NCI-H1930 (cell line): ENCODE results near the gene KNDC1.
"Not testable (repeated sequence)": the region's sequence is repeated elsewhere in the genome, so short reads cannot be mapped to it uniquely, and the experiment has no call there.

Experiments
- DNase-seq, 2 experiments: peaks; one replicate each; lab custom pipeline; 2025; lab: John Stamatoyannopoulos, UW

KNDC1 gene

GRCh38 chr10:133224756-133225372, 64.8 kb downstream of the KNDC1 start:
- DNase-seq: no peak

- no peak for DNase-seq
Observed at GRCh38 chr10:133225707-133226191, 65.7 kb downstream of the KNDC1 start.

GRCh38 chr10:133226251-133226808, 66.3 kb downstream of the KNDC1 start:
- DNase-seq: no peak

- DNase-seq: no peak
Observed at GRCh38 chr10:133227256-133227655, 67.2 kb downstream of the KNDC1 start.

GRCh38 chr10:133229265-133230043, 69.4 kb downstream of the KNDC1 start:
- DNase-seq: no peak

- no peak for DNase-seq
Observed at GRCh38 chr10:133230044-133230361, 70.0 kb downstream of the KNDC1 start, which contains the start of gene UTF1. Gene UTF1, plus strand, starts transcription at chr10:133230217. Its CDS starts 72 bp downstream, at chr10:133230289.

GRCh38 chr10:133230387-133231195, 70.6 kb downstream of the KNDC1 start:
- DNase-seq: no peak

GRCh38 chr10:133231244-133231945, 71.4 kb downstream of the KNDC1 start:
- no peak for DNase-seq

- no peak for DNase-seq
Observed at GRCh38 chr10:133231946-133232574, 72.0 kb downstream of the KNDC1 start.

GRCh38 chr10:133234796-133235195, 74.8 kb downstream of the KNDC1 start:
- DNase-seq: not testable (repeated sequence)

- DNase-seq: no peak
Observed at GRCh38 chr10:133235265-133235855, 75.3 kb downstream of the KNDC1 start.

GRCh38 chr10:133235932-133236331, 75.9 kb downstream of the KNDC1 start:
- DNase-seq: no peak

- DNase-seq: no peak
Observed at GRCh38 chr10:133236401-133237240, 76.6 kb downstream of the KNDC1 start.

GRCh38 chr10:133237241-133237587, 77.2 kb downstream of the KNDC1 start:
- no peak for DNase-seq

- DNase-seq: no peak
Observed at GRCh38 chr10:133237588-133238465, 77.8 kb downstream of the KNDC1 start, which contains the start of gene VENTX. Gene VENTX, plus strand, starts transcription at chr10:133237855. Its CDS starts 60 bp downstream, at chr10:133237915.

GRCh38 chr10:133238466-133238804, 78.4 kb downstream of the KNDC1 start:
- no peak for DNase-seq

GRCh38 chr10:133239990-133240389, 80.0 kb downstream of the KNDC1 start:
- no peak for DNase-seq

- DNase-seq: no peak
Observed at GRCh38 chr10:133241501-133242205, 81.6 kb downstream of the KNDC1 start.
